Hematopoietic multipotent progenitor cell treated with erythropoietin and hydrocortisone succinate and interleukin-3 and kit ligand, for 17 days (in vitro differentiated cells): ENCODE results near the gene PRDM11.

Source experiments
- DNase-seq: peaks from one replicate; pipeline ENCODE4 v3.0.0-alpha.2; 2015; ENCODE audit warnings: low spot score

The PRDM11 gene

DNA sequence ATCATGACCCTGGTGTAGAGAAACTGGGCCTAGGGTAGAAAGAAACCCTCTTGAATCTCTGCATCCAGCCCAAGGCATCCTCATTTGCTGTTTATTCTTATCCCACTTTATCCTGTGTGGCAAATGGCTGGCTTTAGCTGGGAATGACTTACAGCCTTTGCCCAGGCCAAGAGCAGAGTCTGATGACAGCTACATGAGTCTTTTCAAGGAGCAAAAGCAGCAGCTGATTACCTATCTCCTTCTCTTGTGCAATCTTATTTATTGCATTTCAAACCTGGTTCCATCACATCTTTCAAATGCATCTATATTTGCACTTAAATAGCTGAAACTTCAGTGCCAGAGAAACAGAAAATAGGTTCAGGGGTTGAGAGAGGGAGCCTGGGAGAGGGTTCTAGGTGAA lies 113.6 kb downstream of the PRDM11 start:
- no peak for DNase-seq

DNA sequence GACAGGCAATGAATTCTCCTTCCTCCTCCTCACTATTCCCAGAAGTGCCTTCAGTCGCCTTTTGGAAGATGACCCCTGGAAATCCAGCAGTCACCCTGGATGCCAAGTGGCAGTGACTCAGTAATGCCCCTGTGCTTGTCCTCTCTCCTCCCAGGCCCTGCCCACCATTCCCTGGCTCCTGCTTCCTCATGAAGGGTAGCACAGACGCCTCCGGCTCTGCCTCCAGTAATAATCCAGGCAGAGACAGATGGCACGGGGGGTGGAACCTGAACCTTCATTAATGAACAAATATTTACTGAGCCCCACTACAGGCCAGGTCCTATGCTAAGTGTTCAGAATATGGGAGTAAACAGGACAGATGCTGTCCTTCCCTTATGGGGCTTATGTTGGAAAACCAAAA lies 116.5 kb downstream of the PRDM11 start:
- DNase-seq, result no peak

DNA sequence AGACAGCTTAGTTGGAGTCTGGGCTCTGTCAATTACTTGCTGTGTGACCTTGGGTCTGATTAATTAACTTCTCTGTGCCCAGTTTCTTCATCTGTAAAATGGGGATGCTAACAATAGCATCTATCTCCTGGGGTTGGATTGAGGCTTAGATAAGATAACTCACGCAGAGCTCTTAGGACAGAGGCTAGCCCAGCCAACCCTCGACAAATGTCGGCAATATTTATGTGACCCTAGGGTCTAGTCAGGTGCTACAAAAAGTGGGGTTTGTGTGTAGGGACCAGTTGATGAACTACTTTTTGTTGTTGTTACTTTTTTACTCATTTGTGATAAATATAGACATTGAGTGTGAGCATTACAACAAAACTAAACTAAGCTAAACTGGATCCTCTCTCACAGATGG lies 117.3 kb downstream of the PRDM11 start:
- no peak for DNase-seq

DNA sequence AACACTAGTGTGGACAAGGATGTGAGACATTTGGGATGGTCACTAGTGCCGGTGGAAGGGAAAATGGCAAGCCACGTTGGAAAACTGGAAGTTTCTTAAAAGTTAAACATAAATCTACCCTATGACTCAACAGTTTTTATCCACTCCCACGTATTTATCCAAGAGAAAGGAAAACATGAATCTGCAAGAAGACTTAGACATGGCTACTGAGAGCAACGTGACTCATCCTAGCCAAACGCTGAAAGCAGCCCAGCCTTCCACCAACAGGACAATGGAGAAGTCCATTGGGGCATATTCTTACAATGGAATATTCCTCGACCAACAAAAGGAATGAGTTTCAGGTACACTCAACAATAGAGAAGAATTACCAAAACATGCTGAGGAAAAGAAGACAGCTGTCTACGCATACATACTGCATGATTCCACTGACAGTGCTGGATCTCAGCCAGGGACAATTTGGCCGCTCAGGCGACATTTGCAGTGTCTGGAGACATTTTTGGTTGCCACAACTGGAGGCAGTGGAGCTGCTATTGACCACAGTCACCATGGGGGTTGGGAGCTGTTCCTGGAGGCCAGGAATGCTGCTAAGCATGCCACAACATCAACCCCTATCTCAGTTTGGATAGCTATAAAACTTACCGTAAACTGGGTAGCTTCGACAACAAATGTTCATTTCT lies 118.5 kb downstream of the PRDM11 start:
- DNase-seq, result no peak

DNA sequence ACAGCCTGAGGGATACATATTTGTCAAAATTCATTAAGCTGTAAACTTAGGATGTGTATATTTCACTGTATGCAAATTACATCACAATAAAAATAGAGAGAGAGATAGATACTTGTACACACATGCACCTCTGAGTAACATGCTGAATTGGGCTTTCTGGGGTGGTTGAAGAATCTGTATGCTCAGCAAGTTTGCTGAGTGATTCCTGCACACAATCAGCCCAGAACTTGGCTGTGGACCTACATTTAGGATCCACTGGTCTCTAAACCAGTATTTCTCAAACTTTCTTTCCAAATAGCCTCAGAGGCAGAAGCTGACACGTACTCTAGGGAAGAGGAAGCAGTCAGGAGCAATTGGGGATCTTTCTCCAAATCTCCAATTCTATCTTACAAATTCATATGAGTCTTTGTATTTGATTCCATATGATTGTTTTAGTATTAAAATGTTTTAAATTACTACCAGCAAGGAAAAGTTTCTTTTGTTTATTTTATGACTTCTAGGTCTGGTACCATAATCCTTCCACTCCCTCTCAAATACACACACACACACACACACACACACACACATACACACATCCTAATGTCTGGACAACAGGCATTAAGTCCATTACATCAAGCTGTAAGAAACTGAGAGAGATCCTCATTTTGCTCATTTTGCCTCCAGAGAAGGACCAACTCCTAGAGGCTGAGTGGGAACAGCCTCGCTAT lies 119.7 kb downstream of the PRDM11 start:
- no peak for DNase-seq

DNA sequence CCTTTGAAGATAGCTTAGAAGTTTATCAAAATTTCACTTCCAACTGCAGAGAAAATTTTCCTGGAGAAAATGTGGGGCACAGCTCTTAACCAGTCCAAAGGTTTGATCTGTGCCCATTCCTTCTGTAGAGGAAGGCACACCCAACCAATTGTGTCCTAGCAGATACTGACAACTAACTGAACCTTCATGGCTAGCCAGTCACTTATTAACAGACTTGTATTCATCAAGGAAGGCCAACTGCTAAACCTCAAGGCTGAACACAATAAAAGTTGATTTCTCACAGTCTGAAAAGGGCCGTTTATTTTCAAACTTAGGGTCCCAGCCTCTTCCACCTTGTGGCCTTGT lies 120.2 kb downstream of the PRDM11 start:
- no peak for DNase-seq

DNA sequence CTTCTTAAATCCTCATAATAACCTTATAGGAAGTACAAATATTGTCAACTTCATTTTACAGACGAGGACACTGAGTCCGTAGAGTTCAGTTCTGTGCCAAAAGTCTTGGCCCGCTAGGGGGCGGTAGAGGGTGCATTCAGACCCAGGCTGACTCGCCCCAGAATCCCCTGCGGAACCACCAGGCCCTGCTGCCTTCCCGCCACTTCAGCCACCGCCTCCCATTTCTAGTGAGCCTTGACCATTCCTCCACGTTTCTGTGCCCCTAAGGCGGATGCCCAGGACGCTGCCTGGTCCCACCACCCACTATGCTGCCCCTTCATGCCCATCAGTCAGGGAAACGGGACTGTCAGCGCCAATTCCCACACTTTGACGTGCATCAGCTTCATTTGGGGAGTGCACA lies 120.6 kb downstream of the PRDM11 start:
- peak; percentile 15 for DNase-seq

DNA sequence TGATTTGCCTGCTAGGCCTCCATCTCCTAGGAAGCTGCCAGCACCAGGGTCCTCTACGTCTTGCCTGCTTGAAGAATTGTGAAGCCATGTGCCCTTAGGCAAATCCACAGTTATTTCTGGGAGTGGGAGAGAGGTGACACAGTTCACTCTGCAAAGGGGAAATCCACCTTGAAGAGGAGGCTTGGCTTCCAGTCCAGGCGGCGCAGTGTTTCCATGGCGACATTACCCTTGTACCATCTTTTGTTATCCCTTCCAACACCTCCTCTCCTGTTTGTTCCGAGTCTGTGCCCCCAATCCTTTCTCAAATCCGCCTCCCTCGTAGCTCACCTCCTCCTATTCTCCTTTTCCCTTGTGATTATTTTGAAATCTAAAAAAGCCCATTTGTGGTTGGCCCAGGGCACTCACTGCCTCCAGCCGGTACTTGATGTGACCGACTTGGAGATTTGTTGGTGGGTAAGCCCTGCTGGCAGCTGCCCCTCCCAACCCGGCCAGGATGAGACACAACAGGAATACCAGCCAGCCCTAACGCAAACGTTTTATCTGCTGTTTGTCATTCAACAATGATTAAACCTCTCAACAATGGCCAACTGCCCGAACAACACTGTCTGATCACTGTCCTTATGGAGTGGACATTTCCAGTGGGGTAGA lies 121.3 kb downstream of the PRDM11 start:
- no peak for DNase-seq

DNA sequence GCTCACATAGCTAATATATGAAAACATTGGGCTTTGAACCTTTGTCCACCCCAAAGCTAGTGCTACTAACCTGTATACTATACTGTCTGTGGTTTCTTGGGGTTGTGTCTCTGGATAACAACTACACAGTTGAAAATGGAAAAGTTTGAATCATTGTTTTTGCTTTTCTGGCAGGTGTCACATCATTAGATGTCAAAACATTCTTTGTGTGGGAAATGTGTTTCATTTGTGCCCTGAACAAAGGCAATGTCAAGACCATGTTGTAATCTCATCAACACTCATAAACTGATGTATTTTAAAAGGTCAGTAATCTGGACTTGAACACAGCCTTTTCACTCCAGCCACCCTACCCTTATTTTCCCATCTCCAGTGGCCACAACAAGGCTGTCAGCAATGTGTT lies 123.2 kb downstream of the PRDM11 start:
- DNase-seq, result no peak

DNA sequence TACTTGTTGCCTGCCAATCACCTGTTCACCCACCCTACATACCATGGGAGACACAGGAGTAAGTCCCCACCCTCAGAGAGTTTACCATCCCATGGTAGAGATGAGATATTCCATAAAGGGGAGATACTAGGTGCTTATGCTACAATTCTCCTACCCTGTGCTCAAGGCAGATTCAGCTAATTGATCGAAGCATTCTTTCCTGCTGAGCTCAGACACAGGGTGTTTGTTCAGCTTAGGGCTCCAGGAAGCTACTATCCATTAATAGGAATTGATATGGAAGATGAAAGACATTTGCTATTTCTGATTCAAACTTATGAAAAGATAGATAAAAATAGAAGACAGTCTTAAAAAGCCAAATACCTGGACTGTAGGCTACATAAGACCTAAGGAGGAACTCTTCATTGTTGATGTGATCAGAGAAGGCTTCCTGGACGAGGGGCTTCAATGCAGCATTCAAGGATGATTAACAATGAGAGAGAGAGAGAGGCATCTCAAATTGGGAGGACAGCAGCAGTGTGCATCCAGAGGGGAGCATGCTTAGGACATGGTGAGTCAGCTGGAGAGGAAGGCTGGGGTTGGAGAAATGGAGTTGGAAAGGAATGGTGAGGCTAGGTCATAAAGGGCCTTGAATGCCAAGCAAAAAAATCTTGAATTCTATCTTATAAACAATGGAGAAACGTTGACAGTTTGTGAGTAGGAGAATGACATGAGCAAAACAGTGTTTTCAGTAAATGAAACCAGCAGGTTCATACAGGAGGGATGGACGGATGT lies 124.7 kb downstream of the PRDM11 start:
- no peak for DNase-seq

DNA sequence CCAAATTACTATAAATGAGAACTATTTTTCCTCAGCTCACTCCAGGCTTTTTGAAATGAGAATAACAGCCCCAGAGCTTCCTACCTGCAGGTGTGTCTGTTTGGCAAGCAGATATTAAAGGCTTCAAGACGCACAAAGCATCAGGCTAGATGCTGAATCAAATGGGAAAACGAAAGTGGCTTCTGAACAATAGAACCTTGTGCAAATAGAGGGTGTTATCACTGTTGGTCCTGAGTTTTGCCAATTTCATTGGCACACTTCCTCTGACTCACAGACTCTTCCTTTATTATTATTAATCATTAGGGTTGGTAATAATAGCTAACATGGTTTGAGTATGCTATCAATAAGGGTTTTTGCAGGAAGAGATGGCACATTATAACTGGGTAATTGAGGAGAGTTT lies 126.3 kb downstream of the PRDM11 start:
- no peak for DNase-seq

DNA sequence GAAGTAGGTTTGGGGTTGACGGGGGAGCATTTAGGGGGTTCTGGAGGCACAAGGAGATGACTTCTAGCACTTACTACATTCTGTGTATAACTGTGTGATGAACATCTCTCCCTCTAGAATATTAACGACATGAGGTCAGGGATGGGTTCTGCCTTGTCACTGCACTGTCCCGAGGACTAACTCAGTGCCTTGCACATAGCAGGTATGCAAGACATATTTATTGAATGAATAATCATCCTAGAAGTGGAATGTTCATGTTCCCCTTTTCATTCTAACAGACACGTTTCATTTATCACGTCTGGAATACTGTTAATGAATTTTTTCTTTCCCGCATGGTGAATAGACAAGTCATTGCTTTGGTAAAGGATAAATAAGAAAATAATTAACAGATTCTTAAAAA lies 127.1 kb downstream of the PRDM11 start:
- DNase-seq, result no peak

DNA sequence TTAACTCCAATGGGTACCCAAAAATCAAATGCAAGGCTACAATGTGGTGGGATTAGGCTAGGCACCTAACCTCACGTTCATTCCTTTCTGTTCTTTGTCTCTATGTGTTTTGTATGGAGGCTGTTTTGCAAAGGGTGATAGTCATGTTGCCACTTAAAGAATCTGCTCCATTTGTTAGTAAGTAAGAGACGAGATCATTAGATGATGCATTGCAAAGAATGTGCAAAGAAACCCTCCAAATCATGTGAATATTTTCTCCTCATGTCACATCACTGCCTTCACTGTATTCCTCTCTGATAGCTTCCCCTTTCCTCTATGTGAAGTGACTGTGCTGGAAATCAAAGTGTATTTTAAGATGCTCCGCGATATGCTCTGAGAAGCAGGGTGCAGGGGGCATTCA lies 127.8 kb downstream of the PRDM11 start:
- DNase-seq, result no peak

DNA sequence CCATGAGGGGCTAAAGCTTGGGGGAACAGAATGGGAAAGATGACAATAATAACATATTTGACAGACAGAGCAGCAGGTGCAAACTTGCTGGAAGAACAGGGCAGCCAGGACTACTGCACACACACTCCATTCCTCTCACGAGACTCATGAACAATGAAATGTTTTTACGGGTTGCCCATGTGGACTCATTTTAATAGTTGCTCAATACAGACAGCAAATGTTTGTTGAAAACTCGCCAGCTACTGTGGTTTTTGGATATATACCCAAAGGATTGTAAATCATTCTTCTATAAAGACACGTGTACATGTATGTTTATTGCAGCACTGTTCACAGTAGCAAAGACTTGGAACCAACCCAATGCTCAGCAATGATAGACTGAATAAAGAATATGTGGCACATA lies 129.4 kb downstream of the PRDM11 start:
- DNase-seq, result no peak

DNA sequence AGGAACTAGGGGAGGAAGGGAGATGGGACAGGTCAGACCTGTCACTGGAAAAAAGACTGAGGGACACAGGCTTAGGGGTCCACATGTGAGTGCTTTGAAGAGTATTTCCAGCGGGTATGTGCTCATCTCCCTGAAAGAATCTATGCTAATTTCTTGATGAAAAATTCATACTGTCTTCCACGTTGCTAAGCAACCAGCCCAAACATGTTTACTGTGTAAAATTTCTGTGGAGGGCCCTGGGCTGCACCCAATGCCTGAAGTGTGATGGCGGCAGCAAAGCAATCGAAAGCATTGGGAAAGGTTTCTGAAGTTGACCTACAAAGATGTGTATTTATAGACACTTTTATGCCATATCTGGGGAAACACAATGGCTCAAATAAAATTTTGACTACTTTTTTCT lies 132.3 kb downstream of the PRDM11 start:
- DNase-seq, result no peak

DNA sequence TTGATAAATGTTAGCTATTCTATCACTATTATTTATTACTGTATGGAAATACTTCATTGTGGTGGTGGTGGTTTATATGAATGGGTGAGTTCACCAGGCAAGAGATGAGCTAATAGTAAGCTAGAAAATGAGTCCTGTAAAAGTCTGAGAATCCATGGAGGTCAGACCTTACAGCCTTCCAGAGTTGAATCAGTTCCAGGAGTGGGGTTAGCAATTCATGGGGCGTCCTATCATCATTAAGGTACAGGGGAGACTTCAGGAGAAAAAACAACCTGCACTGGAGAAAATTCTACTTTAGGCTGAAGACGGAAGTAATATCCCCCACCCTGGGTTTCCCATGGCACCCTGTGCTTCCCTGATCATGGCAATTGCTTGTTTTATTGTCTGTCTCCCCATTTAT lies 133.2 kb downstream of the PRDM11 start:
- no peak for DNase-seq

DNA sequence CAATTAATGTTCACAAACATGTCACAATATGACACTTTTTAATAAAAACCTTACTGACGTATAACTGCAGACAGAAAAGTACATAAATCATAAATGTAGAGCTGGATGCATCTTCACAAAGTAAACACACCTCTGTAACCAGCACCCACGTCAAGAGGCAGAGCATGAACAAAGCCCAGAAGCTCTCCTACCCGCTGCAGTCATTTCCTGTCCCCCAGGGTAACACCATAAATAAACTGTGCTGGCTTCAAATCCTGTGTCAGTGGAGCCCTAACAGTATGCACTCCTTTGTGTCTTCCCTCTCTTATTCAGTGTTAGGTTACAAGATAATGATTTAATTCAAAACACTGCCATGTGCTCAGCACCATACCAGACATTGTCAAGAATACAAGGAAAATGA lies 134.0 kb downstream of the PRDM11 start:
- no peak for DNase-seq

DNA sequence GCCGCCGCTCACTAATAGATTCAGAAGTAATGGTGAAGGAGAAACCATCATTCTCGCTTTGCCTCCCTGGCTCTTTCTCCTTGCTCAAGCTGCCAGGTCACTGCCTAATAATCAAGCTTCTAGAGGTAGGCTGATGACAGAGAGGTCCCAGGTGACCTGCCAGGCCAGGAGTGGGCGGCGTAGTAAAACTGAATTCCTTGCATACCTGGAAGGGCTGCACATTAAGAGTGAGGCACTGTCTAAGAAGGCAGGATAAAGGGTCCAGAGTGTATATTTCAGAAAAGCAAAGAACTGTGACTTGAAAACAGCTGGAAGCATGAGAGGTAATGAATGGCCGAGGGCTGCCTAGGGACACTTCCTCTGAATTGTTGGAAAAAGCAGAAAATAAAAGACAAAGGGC lies 135.6 kb downstream of the PRDM11 start:
- DNase-seq, result no peak
